CD8-positive, alpha-beta memory T cell (primary cell): ENCODE results near the gene FZR1. TPM values are rescaled to one million over a fixed set of nuclear protein-coding genes. Genes with fewer than 3 reads are reported as not detected.

Experiments used
- CTCF ChIA-PET: fragments of 350-600 bp; sonication (Branson Sonifier 250); formaldehyde crosslinking; loops from one replicate; lab custom pipeline; 2021; ENCODE audit warnings: antibody characterized with exemption; lab: Charles Lee
- POLR2A ChIA-PET: fragments of 350-600 bp; sonication (Branson Sonifier 250); formaldehyde crosslinking; loops from one replicate; lab custom pipeline; 2021; ENCODE audit warnings: antibody characterized with exemption; lab: Charles Lee
- DNase-seq, 5 donors: peaks; one replicate each; pipeline versions ENCODE4 v3.0.0 to v3.0.0-alpha.2; 2020 to 2022; ENCODE audit warnings: mixed read lengths in 1 of 5
- H3K27ac ChIP-seq: one replicate; pipeline ENCODE4 v1.7.0; 2013; ENCODE audit warnings: low read depth, mild to moderate bottlenecking, low read length, moderate library complexity
- H3K27me3 ChIP-seq: 2 replicates; pipeline ENCODE4 v1.7.0; 2013; ENCODE audit warnings: low read length, mild to moderate bottlenecking; ENCODE audit not compliant: insufficient read depth, poor library complexity, severe bottlenecking
- H3K36me3 ChIP-seq: 2 replicates; pipeline ENCODE4 v1.7.0; 2013; ENCODE audit warnings: mild to moderate bottlenecking, low read length, moderate library complexity; ENCODE audit not compliant: insufficient read depth
- H3K4me1 ChIP-seq: 2 replicates; pipeline ENCODE4 v1.7.0; 2013; ENCODE audit warnings: mild to moderate bottlenecking, low read length, moderate library complexity; ENCODE audit not compliant: insufficient read depth
- H3K4me3 ChIP-seq: 2 replicates; pipeline ENCODE4 v1.7.0; 2013; ENCODE audit warnings: mild to moderate bottlenecking, low read length
- H3K9me3 ChIP-seq: 2 replicates; pipeline ENCODE4 v1.7.0; 2013; ENCODE audit warnings: mild to moderate bottlenecking, low read length
- H3K27ac Mint-ChIP-seq, 8 donors: one replicate each; pipeline ENCODE4 v1.8.0; 2020 to 2021; ENCODE audit warnings: mixed read lengths in 8 of 8, mild to moderate bottlenecking in 6 of 8, inconsistent platforms in 3 of 8, moderate library complexity in 3 of 8
- H3K27me3 Mint-ChIP-seq, 2 donors: one replicate each; pipeline ENCODE4 v1.8.0; 2020 to 2021; ENCODE audit warnings: mixed read lengths in 2 of 2, mild to moderate bottlenecking in 1 of 2, moderate library complexity in 1 of 2
- H3K36me3 Mint-ChIP-seq, 3 donors: one replicate each; pipeline ENCODE4 v1.8.0; 2020 to 2021; ENCODE audit warnings: mixed read lengths in 3 of 3, inconsistent platforms in 1 of 3, mild to moderate bottlenecking in 1 of 3
- H3K4me1 Mint-ChIP-seq, 3 donors: one replicate each; pipeline ENCODE4 v1.8.0; 2020 to 2021; ENCODE audit warnings: mixed read lengths in 3 of 3, inconsistent platforms in 1 of 3, mild to moderate bottlenecking in 1 of 3
- H3K4me3 Mint-ChIP-seq, 7 donors: one replicate each; pipeline ENCODE4 v1.8.0; 2020 to 2021; ENCODE audit warnings: mixed read lengths in 7 of 7, mild to moderate bottlenecking in 6 of 7, moderate library complexity in 4 of 7, inconsistent platforms in 2 of 7
- H3K9me3 Mint-ChIP-seq, 5 donors: one replicate each; pipeline ENCODE4 v1.8.0; 2020 to 2022; ENCODE audit warnings: mixed read lengths in 5 of 5, mild to moderate bottlenecking in 3 of 5, moderate library complexity in 2 of 5, inconsistent platforms in 1 of 5
- polyA plus RNA-seq: library from polyadenylated mRNA; unstranded; fragments of 300-500 nt; fragmentation: Illumina TruSeq; gene quantifications from one replicate; pipeline ENCODE4 v1.2.3, GENCODE V29; 2021
- total RNA-seq, 2 experiments: library from RNA; stranded (reverse); gene quantifications; one replicate each; pipeline ENCODE4 v1.2.3, GENCODE V29; 2021

The FZR1 gene
- total and polyA plus RNA-seq, 3 experiments from 2014 or later = 14.4 to 36.9 (median 36.7) TPM

GRCh38 chr19:3516675-3517207 lies 10.6 kb downstream of the FZR1 start:
- POLR2A ChIA-PET = interaction anchor here (0.5 kb wide), 1 partner anchor 37 kb away, joined by 7 read pairs; no protein-coding TSS in a partner anchor
- no peaks in the 10 kb centered on the region for H3K27me3 Mint-ChIP-seq

GRCh38 chr19:3517638-3518037 lies 11.5 kb downstream of the FZR1 start:
- CTCF ChIA-PET = interaction anchor here (0.7 to 1.9 kb wide), 2 partner anchors 17 to 20 kb away, joined by 3 to 5 read pairs; partner anchors contain the start of gene DOHH
- no peak overlapping the region for H3K27ac ChIP-seq
- POLR2A ChIA-PET = no interaction called here

More at GRCh38 chr19:3516675-3517207, 10.6 kb downstream of the FZR1 start:
- no peaks in the 10 kb centered on the region for H3K36me3 ChIP-seq
- Mint-ChIP-seq H3K9me3 (no peaks in the 10 kb centered on the region), H3K4me1 (peaks cover 27 to 66% (median 33%) of the 10 kb centered on the region in 3 donors), H3K27ac (peak overlapping the region in 6 of 8 donors; percentile 68 to 88 (median 86)), H3K4me3 (peak overlapping the region in 2 of 7 donors; percentile 18 to 41), H3K36me3 (peaks cover 0 to 37% (median 4%) of the 10 kb centered on the region in 3 donors)
- CTCF ChIA-PET = interaction anchor here (1.9 kb wide), 1 partner anchor 16 kb away, joined by 5 read pairs; the partner anchor contains the start of gene DOHH
- no peak overlapping the region for H3K4me3 ChIP-seq
- H3K27me3 ChIP-seq = no peaks in the 10 kb centered on the region
- no peak overlapping the region for H3K27ac ChIP-seq
- peaks cover 19% of the 10 kb centered on the region for H3K4me1 ChIP-seq
- H3K9me3 ChIP-seq = no peaks in the 10 kb centered on the region
- DNase-seq = peak; percentile 27 to 77 (median 64)

GRCh38 chr19:3518255-3518654 lies 12.1 kb downstream of the FZR1 start:
- Mint-ChIP-seq H3K27ac (peak overlapping the region in 5 of 8 donors; percentile 48 to 70 (median 66)), H3K27me3 (no peaks in the 10 kb centered on the region), H3K4me1 (peaks cover 23 to 59% (median 33%) of the 10 kb centered on the region in 3 donors), H3K4me3 (no peak overlapping the region), H3K36me3 (peaks cover 0 to 39% (median 4%) of the 10 kb centered on the region in 3 donors), H3K9me3 (no peaks in the 10 kb centered on the region)
- H3K9me3 ChIP-seq = no peaks in the 10 kb centered on the region
- no peaks in the 10 kb centered on the region for H3K27me3 ChIP-seq
- H3K4me3 ChIP-seq = no peak overlapping the region
- no peak for DNase-seq
- H3K4me1 ChIP-seq = peaks cover 19% of the 10 kb centered on the region
- no peak overlapping the region for H3K27ac ChIP-seq
- ChIA-PET POLR2A (no interaction called here), CTCF (interaction anchor here (1.9 kb wide), 1 partner anchor 18 kb away, joined by 5 read pairs; the partner anchor contains the start of gene DOHH)
- H3K36me3 ChIP-seq = no peaks in the 10 kb centered on the region

More at GRCh38 chr19:3517638-3518037, 11.5 kb downstream of the FZR1 start:
- Histone ChIP-seq H3K4me3 (no peak overlapping the region), H3K4me1 (peaks cover 19% of the 10 kb centered on the region), H3K36me3 (no peaks in the 10 kb centered on the region), H3K9me3 (no peaks in the 10 kb centered on the region), H3K27me3 (no peaks in the 10 kb centered on the region)
- Mint-ChIP-seq H3K4me3 (no peak overlapping the region), H3K36me3 (peaks cover 0 to 36% (median 4%) of the 10 kb centered on the region in 3 donors), H3K27ac (peak overlapping the region in 1 of 8 donors; percentile 54), H3K27me3 (no peaks in the 10 kb centered on the region), H3K9me3 (no peaks in the 10 kb centered on the region), H3K4me1 (peaks cover 24 to 60% (median 33%) of the 10 kb centered on the region in 3 donors)
- DNase-seq = no peak

GRCh38 chr19:3518659-3519058 lies 12.5 kb downstream of the FZR1 start:
- H3K4me1 Mint-ChIP-seq = peaks cover 22 to 57% (median 33%) of the 10 kb centered on the region in 3 donors
- H3K27ac Mint-ChIP-seq = peak overlapping the region in 5 of 8 donors; percentile 48 to 75 (median 70)
- H3K4me3 Mint-ChIP-seq = no peak overlapping the region
- no peak for DNase-seq
- CTCF ChIA-PET = interaction anchor here (1.9 kb wide), 1 partner anchor 18 kb away, joined by 5 read pairs; the partner anchor contains the start of gene DOHH
- H3K9me3 Mint-ChIP-seq = no peaks in the 10 kb centered on the region
- H3K4me3 ChIP-seq = no peak overlapping the region
- no peaks in the 10 kb centered on the region for H3K9me3 ChIP-seq
- H3K4me1 ChIP-seq = peaks cover 19% of the 10 kb centered on the region
- no peak overlapping the region for H3K27ac ChIP-seq
- POLR2A ChIA-PET = no interaction called here
- no peaks in the 10 kb centered on the region for H3K27me3 ChIP-seq
- H3K27me3 Mint-ChIP-seq = no peaks in the 10 kb centered on the region
- H3K36me3 Mint-ChIP-seq = peaks cover 0 to 42% (median 4%) of the 10 kb centered on the region in 3 donors
- H3K36me3 ChIP-seq = no peaks in the 10 kb centered on the region

- no peak overlapping the region for H3K4me3 Mint-ChIP-seq
- H3K9me3 Mint-ChIP-seq = no peaks in the 10 kb centered on the region
- DNase-seq = no peak
- no peaks in the 10 kb centered on the region for H3K27me3 ChIP-seq
- peaks cover 19% of the 10 kb centered on the region for H3K4me1 ChIP-seq
- H3K36me3 Mint-ChIP-seq = peaks cover 0 to 45% (median 4%) of the 10 kb centered on the region in 3 donors
- no peak overlapping the region for H3K27ac ChIP-seq
- ChIA-PET POLR2A (no interaction called here), CTCF (no interaction called here)
- H3K27me3 Mint-ChIP-seq = no peaks in the 10 kb centered on the region
- no peak overlapping the region for H3K4me3 ChIP-seq
- H3K36me3 ChIP-seq = no peaks in the 10 kb centered on the region
- H3K9me3 ChIP-seq = no peaks in the 10 kb centered on the region
- peak overlapping the region in 1 of 8 donors; percentile 75 for H3K27ac Mint-ChIP-seq
- H3K4me1 Mint-ChIP-seq = peaks cover 21 to 54% (median 32%) of the 10 kb centered on the region in 3 donors
These were observed 13.0 kb downstream of the FZR1 start for GRCh38 chr19:3519126-3519525.

GRCh38 chr19:3520166-3521103 lies 14.3 kb downstream of the FZR1 start:
- POLR2A ChIA-PET = no interaction called here
- Mint-ChIP-seq H3K9me3 (no peaks in the 10 kb centered on the region), H3K4me3 (no peak overlapping the region), H3K4me1 (peaks cover 13 to 43% (median 27%) of the 10 kb centered on the region in 3 donors), H3K27ac (peak overlapping the region in 3 of 8 donors; percentile 27 to 78 (median 53)), H3K27me3 (no peaks in the 10 kb centered on the region), H3K36me3 (peaks cover 0 to 49% (median 4%) of the 10 kb centered on the region in 3 donors)
- CTCF ChIA-PET = interaction anchor here (0.9 kb wide), 1 partner anchor 102 kb away, joined by 3 read pairs; no protein-coding TSS in a partner anchor
- Histone ChIP-seq H3K27ac (peak overlapping the region; percentile 18), H3K9me3 (no peaks in the 10 kb centered on the region), H3K4me3 (no peak overlapping the region), H3K4me1 (peaks cover 19% of the 10 kb centered on the region), H3K27me3 (no peaks in the 10 kb centered on the region), H3K36me3 (no peaks in the 10 kb centered on the region)
- DNase-seq = no peak

- DNase-seq = no peak
- Histone ChIP-seq H3K4me3 (no peak overlapping the region), H3K9me3 (no peaks in the 10 kb centered on the region), H3K36me3 (no peaks in the 10 kb centered on the region), H3K4me1 (peaks cover 15% of the 10 kb centered on the region), H3K27ac (peak overlapping the region; percentile 18), H3K27me3 (no peaks in the 10 kb centered on the region)
- H3K36me3 Mint-ChIP-seq = peaks cover 0 to 50% (median 4%) of the 10 kb centered on the region in 3 donors
- ChIA-PET CTCF (interaction anchor here (0.9 kb wide), 1 partner anchor 102 kb away, joined by 3 read pairs; no protein-coding TSS in a partner anchor), POLR2A (no interaction called here)
- peaks cover 11 to 37% (median 22%) of the 10 kb centered on the region in 3 donors for H3K4me1 Mint-ChIP-seq
- H3K27me3 Mint-ChIP-seq = no peaks in the 10 kb centered on the region
- H3K9me3 Mint-ChIP-seq = no peaks in the 10 kb centered on the region
- no peak overlapping the region for H3K4me3 Mint-ChIP-seq
- peak overlapping the region in 3 of 8 donors; percentile 27 to 78 (median 53) for H3K27ac Mint-ChIP-seq
These were observed 15.0 kb downstream of the FZR1 start for GRCh38 chr19:3521104-3521445.
